HG02571 (cell line): ENCODE measurements around the gene EEF2K.

Source experiments
- ATAC-seq: cut with Tn5 transposase; IDR thresholded peaks from one replicate; pipeline ENCODE4 v1.9.1; 2021; ENCODE audit warnings: mild to moderate bottlenecking, moderate library complexity; ENCODE audit not compliant: unreplicated experiment

EEF2K gene

DNA sequence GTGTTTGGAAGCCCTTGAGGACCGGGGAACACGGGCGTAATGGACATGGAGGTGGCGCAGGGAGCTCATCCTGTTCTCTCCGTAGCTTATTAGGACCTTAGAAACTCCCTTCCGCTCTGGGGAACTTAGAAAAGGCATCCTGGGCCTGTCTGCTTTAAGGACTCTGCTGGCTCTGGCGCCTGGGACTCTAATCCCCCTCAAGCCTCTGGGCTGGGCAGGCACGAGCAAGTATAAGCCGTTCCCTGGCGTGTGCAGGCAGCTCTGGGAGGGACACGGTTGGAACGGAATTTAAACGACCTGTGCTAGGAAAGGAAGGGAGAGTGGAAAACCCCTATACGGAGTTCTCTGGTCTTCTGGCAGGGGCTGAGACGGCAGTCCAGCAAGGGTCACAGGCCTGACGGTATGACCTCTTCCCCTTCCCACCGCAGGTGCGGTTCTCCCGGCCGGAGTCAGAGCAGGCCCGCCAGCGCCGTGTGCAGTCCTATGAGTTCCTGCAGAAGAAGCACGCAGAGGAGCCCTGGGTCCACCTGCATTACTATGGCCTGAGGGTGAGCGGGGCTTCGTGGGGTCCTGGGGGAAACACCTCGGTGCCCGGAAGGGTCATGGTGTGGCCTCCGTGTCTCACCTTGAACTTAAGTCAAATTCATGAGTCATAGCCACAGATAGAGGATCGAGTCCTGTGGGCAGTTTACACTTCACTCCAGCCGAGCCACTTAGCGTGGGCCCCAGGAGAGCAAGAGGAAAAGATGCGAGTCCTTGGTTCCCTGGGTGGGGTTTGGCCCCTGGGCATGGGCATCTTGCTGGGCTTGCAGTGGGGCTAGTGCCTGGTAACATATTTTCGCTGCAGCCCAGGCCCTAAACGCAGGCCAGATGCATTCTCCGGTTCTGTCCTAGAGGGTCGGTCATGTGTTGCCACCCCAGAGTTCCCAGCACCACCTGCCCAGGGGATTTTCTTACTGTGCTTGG is 108.9 kb downstream of the EEF2K start:
- ATAC-seq = no peak

DNA sequence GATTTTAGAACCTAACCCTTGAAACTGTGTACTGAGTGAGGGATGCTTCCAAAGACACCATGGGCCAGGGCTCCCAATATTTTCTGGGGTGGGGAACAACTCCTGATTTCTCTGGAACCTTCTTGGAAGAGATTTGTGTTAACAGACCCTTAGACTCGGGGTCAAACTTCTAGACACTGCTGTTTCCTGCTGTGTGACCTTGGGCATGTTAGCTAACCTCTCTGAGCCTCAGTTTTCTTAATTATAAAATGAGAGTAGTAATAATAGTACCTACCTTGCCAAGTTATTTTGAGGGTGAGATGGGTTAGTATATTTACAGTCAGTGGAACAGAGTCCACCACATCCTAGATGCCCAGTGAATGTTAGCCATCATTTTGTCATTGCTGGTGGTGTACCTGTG is 109.9 kb downstream of the EEF2K start:
- no peak for ATAC-seq

DNA sequence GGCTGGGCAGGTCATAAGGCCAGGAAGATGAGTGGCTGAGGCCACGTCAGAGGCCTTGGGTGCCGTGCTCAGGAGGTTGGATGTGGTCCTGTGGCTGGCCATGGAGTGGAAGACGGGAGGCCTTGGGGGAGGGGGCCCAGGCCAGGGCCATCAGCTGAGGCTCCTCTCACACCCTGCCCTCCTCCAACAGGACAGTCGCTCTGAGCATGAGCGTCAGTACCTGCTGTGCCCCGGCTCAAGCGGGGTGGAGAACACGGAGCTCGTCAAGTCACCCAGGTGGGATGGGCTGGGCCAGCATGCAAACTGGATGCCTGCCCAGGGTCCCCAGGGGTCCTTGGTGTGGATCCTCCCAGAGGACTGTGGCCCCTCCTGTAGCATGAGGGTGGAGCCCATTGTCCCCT is 110.3 kb downstream of the EEF2K start:
- ATAC-seq = no peak

DNA sequence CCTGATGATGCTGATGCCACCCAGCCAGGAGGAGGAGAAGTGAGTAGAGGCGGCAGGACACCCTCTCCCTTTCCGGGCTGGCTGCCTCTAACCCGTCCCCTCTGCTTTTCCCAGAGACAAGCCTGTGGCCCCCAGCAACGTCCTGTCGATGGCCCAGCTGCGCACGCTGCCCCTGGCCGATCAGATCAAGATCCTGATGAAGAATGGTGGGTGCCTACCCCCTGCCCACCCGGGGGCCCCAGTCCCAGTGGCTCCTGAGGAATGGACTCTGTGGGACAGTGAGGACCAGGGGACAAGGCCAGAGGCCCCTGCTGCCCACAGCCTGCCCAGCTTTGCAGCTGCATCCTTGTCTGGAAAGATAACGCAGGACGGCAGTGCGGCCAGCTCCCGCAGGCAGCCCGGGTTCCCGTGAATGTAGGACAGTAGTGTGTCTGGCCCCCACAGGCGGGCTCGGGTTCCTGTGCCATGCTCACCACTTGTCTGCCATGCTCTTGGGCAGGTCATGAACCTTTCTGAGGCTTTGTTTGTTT is 111.0 kb downstream of the EEF2K start:
- ATAC-seq = no peak

DNA sequence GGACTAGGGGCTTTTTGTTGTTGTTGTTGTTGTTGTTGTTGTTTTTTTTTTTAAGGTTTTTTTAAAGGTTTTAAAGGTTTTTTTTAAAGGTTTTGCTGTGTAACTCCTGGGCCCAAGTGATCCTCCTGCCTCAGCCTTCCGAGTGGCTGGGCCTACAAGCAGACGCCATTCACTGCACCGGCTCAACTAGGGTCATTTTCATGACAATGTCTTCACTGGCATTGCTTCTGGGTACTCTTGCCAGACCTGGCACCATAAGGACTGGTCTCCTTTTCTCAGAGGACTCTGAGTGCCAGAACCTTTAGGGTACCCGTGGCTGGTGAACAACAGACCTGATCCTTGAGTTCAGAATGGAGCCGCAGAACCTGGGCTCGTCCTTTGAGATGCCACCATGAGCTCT is 111.5 kb downstream of the EEF2K start:
- no peak for ATAC-seq

DNA sequence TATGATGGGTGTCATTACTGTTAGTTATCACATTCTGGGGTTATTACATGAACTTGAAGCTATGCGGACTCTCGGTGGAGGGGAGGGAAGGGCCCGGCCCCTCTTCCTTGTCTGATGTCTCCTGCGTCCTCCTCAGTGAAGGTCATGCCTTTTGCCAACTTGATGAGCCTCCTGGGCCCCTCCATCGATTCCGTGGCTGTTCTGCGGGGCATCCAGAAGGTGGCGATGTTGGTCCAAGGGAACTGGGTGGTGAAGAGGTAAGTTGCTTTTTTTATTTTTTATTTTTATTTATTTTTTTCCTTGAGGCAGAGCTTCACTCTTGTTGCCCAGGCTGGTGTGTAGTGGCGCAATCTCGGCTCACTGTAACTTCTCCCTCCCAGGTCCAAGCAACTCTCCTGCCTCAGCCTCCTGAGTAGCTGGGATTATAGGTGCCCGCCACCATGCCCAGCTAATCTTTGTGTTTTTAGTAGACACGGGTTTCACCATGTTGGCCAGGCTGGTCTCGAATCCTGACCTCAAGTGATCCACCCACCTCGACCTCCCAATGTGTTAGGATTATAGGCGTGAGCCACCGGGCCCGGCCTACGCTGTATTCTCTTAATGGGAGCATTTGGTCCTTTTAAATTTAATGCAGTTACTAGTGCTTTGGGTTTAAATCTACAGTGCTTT is 112.7 kb downstream of the EEF2K start:
- ATAC-seq = no peak

- no peak for ATAC-seq
Observed at GRCh38 chr16:22320572-22321339, 114.7 kb downstream of the EEF2K start.

DNA sequence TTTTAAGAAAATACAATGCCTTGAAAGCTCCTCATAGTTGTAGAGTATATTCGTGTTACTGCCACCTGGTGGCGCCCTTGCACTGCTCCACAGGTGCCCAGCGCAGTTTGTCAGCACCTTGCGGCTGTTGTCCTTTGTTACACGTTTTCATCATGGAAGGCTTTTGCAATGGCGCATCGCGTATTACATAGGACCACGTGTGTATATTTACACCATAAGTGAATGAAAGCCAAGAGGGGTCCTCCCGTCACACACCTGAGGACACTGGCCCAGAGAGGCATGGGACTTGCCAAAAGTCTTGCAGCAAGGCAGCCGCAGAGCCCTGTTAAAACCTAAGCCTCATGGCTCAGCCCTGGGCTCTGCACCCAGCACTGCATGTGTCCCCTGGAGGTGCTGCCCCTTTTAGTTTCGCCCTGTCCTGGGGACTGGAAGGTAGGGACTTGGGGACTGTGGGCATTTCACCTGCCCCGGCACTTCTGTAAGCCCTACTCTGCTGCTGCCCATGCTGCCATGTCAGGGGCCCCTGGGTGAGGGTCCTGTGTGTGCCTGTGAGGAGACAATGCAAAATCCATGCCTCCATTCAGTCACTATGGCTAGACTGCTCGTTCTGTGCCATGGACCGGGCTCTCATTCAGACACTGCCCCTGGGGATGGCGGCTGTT is 115.4 kb downstream of the EEF2K start:
- ATAC-seq = no peak

- ATAC-seq = no peak
Observed at GRCh38 chr16:22322021-22322471, 116.0 kb downstream of the EEF2K start.

DNA sequence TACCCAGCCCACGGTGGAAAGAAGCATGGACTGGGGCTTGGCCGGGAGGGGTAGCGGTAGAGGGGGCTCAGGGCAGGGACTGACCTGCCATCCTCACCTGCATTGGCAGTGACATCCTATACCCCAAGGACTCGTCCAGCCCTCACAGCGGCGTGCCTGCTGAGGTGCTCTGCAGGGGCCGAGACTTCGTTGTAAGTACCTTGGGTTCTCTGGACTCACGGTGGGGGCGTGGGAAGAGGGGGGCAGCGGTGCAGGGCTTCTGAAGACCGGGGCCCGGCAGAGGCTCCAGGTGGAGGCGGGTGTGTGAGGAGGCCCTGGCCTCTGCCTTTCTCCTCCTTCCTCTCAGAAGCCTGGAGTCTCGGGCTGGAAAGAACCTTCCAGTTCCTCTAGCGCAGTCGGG is 116.7 kb downstream of the EEF2K start:
- ATAC-seq = no peak

DNA sequence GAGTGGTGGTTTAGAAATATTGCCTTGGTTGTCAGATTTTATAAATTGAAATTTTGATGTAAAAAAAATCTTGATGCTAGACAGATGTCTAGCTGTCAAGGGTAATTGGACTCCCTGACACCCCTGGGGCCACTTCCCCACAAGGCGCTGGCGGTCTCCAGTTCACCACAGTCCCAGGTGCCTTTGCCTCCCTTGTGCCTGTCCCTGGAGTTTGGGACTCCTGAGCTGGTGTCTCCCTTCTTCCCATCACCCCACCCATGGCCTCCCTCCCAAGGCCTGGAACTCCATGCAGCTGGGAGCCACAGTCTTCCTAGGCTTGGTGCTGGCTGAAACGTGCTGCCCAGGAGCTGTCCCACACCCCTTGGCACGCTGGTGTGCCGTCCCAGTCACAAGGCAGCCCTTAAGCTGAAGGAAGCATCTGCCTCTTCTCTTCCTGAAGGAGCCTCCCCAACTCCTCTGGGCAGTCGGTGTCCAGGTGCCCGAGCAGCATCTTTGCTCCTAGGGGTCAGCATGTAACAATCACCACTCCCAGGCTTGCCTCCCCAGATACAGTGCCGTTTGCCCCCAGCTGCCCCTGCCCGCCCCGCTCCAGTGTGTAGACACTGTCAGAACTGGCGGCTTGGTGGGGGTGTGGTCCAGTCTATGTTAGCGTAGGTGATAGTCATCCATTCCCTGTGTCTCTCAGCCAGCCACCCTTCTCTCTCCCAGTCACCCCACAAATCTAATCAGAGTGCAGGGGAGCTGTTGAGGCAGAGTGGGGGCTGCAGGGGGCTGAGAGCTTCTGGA is 117.3 kb downstream of the EEF2K start:
- ATAC-seq = no peak

DNA sequence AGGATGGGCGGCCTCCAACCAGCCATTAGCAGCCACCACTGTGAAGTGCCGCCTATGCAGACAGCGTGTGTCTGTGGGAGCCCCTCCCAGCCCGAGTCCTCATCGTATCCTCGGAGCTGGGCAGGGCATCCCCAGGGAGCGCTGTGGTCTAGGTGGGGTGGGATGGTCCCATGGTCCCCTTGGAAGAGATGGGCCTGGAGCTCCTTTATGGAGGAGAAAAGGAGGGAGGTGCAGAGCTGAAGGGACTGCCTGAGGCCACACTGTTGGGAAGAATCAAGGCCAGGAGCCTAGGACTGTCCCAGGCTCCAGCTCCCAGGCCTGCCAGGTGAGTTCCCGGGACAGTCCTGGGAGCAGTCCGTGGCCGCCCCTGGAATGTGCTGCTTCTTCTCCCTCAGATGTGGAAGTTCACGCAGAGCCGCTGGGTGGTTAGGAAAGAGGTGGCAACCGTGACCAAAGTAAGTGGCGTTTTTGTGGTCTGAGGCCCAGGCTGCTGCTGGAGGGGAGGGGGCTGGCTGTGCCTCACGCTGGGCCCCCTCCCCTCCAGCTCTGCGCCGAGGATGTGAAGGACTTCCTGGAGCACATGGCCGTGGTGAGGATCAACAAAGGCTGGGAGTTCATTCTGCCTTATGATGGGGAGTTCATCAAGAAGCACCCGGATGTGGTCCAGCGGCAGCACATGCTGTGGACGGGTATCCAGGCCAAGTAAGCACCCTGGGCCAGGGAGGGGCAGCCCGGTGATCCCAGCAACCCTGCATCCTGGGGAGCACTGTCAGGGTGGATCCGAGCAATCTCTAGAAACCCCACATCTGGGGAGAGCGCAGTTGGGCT is 118.1 kb downstream of the EEF2K start:
- no peak for ATAC-seq

- ATAC-seq = no peak
Observed at GRCh38 chr16:22324787-22325597, 118.9 kb downstream of the EEF2K start.

- ATAC-seq = no peak
Observed at GRCh38 chr16:22325598-22326368, 119.7 kb downstream of the EEF2K start.

GRCh38 chr16:22326369-22326652 is 120.2 kb downstream of the EEF2K start:
- ATAC-seq = no peak

DNA sequence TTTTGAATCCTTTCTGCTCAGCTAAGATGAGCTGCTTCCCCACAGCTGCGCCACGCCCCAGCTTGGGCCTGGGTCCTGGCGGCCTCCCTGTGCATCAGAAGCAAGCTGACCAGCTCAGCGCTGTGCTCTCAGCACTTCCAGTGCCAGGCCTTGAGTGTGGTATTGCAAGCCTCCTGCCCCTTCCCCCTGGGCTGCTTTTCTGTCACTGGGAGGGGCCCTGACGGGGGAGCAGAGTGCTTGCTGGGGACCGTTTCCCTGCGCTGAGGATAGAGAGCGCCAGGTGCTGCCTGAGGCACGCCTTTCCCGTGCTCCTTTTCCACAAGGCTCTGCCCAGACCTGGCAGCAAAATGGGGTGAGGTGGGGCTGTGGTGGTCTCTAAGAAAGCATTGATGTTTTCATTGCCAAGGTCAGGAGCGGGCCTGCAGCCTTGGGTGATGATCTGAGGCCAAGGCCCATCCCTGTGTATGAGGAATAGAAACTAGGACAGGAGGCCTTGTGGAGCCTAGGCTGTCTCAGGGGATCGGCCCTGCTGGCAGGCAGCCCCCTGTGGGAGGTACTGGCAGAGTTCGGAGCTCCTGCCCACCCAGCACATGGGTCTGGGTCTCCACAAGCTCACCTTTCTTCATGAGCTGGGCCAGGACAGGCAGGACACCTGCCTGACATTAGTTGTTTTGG is 120.8 kb downstream of the EEF2K start:
- no peak for ATAC-seq

DNA sequence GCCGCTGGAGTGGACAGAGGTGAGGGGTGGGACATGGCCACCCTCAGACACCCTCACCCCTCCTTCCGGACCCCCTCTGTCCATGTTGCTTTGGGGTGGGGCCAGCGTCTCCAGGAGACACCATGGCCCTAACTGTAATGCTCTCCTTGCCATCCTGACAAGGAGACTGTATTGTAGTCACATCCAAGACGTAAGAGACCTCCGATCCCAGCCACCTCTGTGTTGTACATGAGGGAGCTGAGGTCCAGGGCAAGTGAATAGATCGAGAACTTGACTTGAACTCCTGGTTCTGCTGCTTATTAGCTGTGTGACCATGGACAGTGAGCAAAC is 121.3 kb downstream of the EEF2K start:
- no peak for ATAC-seq
